ENCODE data around the gene LSAMP.

DNA sequence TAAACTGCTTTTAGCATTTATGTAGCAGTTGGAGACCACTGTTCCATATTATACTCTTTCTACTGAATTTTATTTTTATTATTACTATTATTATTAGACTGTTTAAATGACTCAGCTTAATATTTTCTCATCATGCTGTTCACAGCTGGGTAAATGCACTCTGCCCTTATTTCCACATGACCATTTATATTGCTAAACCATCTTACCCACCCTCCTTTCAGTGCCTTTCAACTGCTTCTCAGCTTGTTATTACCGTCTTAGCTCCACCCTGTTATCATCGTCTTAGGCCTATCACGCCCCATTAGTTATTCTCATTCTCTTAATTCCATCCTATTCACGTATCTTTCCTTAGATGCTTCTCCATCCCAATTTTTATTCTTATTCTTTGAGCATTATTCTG lies 609.3 kb downstream of the LSAMP start:
- TF ChIP-seq CTCF (IDR thresholded peaks at IDR 0.05) (no peak), POLR2A (IDR thresholded peaks at IDR 0.05) (no peak)
